Gastroesophageal sphincter (tissue), 4 donors: Measurements from ENCODE around the gene NOS1. TPM values are rescaled to one million over a fixed set of nuclear protein-coding genes. Genes with fewer than 3 reads are reported as not detected.
"Not testable (repeated sequence)": the region's sequence is repeated elsewhere in the genome, so short reads cannot be mapped to it uniquely, and the experiment has no call there.

Experiments used
- ATAC-seq: fragments of 150-250 bp; one replicate; pipeline ENCODE4 v1.9.1; 2016; ENCODE audit warnings: mild to moderate bottlenecking, moderate library complexity
- H3K27ac ChIP-seq, 4 donors: fragments of 200-600 bp; sonication (generic) in 3 of 4; 1 replicate in 3 of 4; 2 replicates in 1 of 4; pipeline ENCODE4 v1.5.1; 2016 to 2019
- H3K27me3 ChIP-seq: fragments of 200-600 bp; sonication (generic); one replicate; pipeline ENCODE4 v1.5.1; 2019
- H3K36me3 ChIP-seq, 2 donors: fragments of 200-600 bp; sonication (generic); one replicate each; pipeline ENCODE4 v1.5.1; 2019; ENCODE audit warnings: control low read depth in 1 of 2
- H3K4me1 ChIP-seq, 3 donors: fragments of 200-600 bp; sonication (generic); 1 replicate in 2 of 3; 2 replicates in 1 of 3; pipeline ENCODE4 v1.5.1; 2016 to 2019; ENCODE audit warnings: control low read depth in 2 of 3
- H3K4me3 ChIP-seq, 2 donors: fragments of 200-600 bp; sonication (generic); one replicate each; pipeline ENCODE4 v1.5.1; 2019; ENCODE audit warnings: mild to moderate bottlenecking in 1 of 2, moderate library complexity in 1 of 2
- H3K9me3 ChIP-seq, 3 donors: fragments of 200-600 bp; sonication (generic); one replicate each; pipeline ENCODE4 v1.5.1; 2017 to 2019; ENCODE audit warnings: control low read depth in 2 of 3
- EP300 ChIP-seq: sonication (generic); formaldehyde crosslinking; IDR thresholded peaks from one replicate; pipeline ENCODE4 v1.6.1; 2017; ENCODE audit warnings: antibody characterized with exemption, mild to moderate bottlenecking
- POLR2A ChIP-seq, 2 donors: fragments of 450-650 bp; IDR thresholded peaks; one replicate each; pipeline ENCODE4 v1.6.1; 2017; ENCODE audit warnings: antibody characterized with exemption in 2 of 2, mild to moderate bottlenecking in 2 of 2, moderate library complexity in 1 of 2
- POLR2AphosphoS5 ChIP-seq: sonication (generic); formaldehyde crosslinking; IDR thresholded peaks from one replicate; pipeline ENCODE4 v1.6.1; 2017; ENCODE audit warnings: antibody characterized with exemption
- WGBS, 2 donors: methylation state at CpG; one replicate each; pipeline ENCODE4 v1.1.5; 2018; ENCODE audit warnings: low coverage in 1 of 2; 5-methylcytosine and 5-hydroxymethylcytosine counted together
- total RNA-seq, 4 donors: library from RNA; depleted of rRNA; stranded (reverse); fragments of >200 nt; gene quantifications; one replicate each; pipeline ENCODE4 v1.1.0, GENCODE V29; 2016
- TF ChIP-seq, protein P1 (sequence below), 4 experiments: fragments of 200-600 bp in 2 of 4; fragments of 450-650 bp in 2 of 4; sonication (generic) in 1 of 4; IDR thresholded peaks; one replicate each; pipeline ENCODE4 v1.5.1; 2017 to 2019; ENCODE audit warnings: antibody characterized with exemption in 4 of 4, mild to moderate bottlenecking in 2 of 4, moderate library complexity in 2 of 4

The NOS1 gene
- total RNA-seq, 4 donors from 2014 or later = 0.62 to 1.8 (median 1.4) TPM

DNA sequence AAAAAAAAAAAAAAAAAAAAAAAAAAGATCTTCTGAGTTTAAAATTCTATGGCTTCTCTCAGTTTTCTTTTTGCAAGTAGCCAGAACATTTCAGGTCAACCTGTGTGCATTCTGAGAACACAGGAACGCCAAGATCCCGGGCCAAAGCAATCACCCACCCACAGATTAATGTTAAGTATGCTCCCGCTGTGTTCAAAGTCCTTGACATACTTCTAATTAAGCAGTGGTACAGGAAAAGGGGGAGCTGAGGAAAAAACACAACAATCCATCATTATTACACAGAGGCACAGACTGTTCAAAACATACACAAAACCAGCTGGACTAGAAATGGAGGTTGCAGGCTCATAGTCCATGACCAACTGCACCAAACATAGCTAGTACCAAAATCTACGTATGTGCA lies 174.0 kb downstream of the NOS1 start:
- ATAC-seq = no peak
- Histone ChIP-seq H3K27ac (no peak overlapping the region), H3K27me3 (no peaks in the 10 kb centered on the region), H3K4me1 (peaks cover 0 to 26% (median 6%) of the 10 kb centered on the region in 3 donors), H3K9me3 (no peaks in the 10 kb centered on the region), H3K4me3 (no peak overlapping the region), H3K36me3 (peaks cover 0 to 48% of the 10 kb centered on the region in 2 donors)
- TF ChIP-seq POLR2AphosphoS5 (no peak), POLR2A (IDR thresholded peaks at IDR 0.05) (no peak), EP300 (no peak)
- TF ChIP-seq, protein P1, sequence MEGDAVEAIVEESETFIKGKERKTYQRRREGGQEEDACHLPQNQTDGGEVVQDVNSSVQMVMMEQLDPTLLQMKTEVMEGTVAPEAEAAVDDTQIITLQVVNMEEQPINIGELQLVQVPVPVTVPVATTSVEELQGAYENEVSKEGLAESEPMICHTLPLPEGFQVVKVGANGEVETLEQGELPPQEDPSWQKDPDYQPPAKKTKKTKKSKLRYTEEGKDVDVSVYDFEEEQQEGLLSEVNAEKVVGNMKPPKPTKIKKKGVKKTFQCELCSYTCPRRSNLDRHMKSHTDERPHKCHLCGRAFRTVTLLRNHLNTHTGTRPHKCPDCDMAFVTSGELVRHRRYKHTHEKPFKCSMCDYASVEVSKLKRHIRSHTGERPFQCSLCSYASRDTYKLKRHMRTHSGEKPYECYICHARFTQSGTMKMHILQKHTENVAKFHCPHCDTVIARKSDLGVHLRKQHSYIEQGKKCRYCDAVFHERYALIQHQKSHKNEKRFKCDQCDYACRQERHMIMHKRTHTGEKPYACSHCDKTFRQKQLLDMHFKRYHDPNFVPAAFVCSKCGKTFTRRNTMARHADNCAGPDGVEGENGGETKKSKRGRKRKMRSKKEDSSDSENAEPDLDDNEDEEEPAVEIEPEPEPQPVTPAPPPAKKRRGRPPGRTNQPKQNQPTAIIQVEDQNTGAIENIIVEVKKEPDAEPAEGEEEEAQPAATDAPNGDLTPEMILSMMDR (IDR thresholded peaks at IDR 0.05) = no peak
- 77 to 78% methylated on average over 4 of the region's 4 CpGs for WGBS, 2 donors

- Histone ChIP-seq H3K4me1 (peaks cover 0 to 1% (median 0%) of the 10 kb centered on the region in 3 donors), H3K27me3 (no peaks in the 10 kb centered on the region), H3K9me3 (peaks cover 0 to 8% (median 0%) of the 10 kb centered on the region in 3 donors), H3K4me3 (no peak overlapping the region), H3K27ac (no peak overlapping the region), H3K36me3 (peaks cover 0 to 93% of the 10 kb centered on the region in 2 donors)
- ATAC-seq = no peak
- TF ChIP-seq POLR2AphosphoS5 = no peak
- TF ChIP-seq, protein P1 (IDR thresholded peaks at IDR 0.05) = no peak
- TF ChIP-seq EP300 = no peak
- no peak for TF ChIP-seq POLR2A (IDR thresholded peaks at IDR 0.05)
- WGBS, 2 donors = 92 to 100% methylated on average over 2 to 3 of the region's 3 CpGs
Observed at GRCh38 chr12:117182866-117183265, 178.6 kb downstream of the NOS1 start.

- H3K4me1 ChIP-seq, H3K27me3 ChIP-seq, ATAC-seq, H3K9me3 ChIP-seq, H3K4me3 ChIP-seq, H3K27ac ChIP-seq: not testable (repeated sequence)
- WGBS, 2 donors = 89 to 97% methylated on average over 3 to 8 of the region's 8 CpGs
- peaks cover 0 to 100% of the 10 kb centered on the region in 2 donors for H3K36me3 ChIP-seq
Observed at GRCh38 chr12:117181468-117181843, 180.0 kb downstream of the NOS1 start.

GRCh38 chr12:117180758-117181467 lies 180.5 kb downstream of the NOS1 start:
- ATAC-seq = no peak
- Histone ChIP-seq H3K27me3 (no peaks in the 10 kb centered on the region), H3K9me3 (peaks cover 0 to 8% (median 0%) of the 10 kb centered on the region in 3 donors), H3K36me3 (peaks cover 0 to 100% of the 10 kb centered on the region in 2 donors), H3K4me1 (no peaks in the 10 kb centered on the region), H3K4me3 (no peak overlapping the region), H3K27ac (no peak overlapping the region)
- TF ChIP-seq POLR2AphosphoS5 (no peak), EP300 (no peak), POLR2A (IDR thresholded peaks at IDR 0.05) (no peak)
- TF ChIP-seq, protein P1 (IDR thresholded peaks at IDR 0.05) = no peak
- WGBS, 2 donors = 91 to 94% methylated on average over 2 to 4 of the region's 4 CpGs

DNA sequence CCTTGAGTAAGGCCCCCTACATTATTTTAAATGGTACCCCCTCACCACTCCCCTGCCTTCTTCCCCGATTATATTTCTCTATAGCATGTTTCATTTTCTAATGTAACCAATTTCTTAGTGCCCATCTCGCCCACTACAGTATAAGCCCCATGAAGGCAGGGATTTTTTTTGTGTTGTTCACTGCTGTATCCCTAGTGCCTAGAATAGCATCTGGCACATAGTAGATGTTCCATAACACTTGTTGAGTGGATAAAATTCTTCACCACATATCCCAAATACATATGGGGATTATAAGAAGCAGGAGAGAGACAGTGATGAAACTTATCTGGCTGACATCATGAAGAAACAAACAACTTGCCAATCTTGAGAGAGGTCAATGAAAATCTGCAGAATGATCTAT lies 182.7 kb downstream of the NOS1 start:
- Histone ChIP-seq H3K36me3 (peaks cover 0 to 100% of the 10 kb centered on the region in 2 donors), H3K4me3 (no peak overlapping the region), H3K27me3 (no peaks in the 10 kb centered on the region), H3K9me3 (peaks cover 0 to 8% (median 0%) of the 10 kb centered on the region in 3 donors), H3K4me1 (no peaks in the 10 kb centered on the region), H3K27ac (no peak overlapping the region)
- TF ChIP-seq, protein P1 (IDR thresholded peaks at IDR 0.05) = no peak
- TF ChIP-seq POLR2AphosphoS5 (no peak), POLR2A (IDR thresholded peaks at IDR 0.05) (no peak), EP300 (no peak)
- 96 to 100% methylated on average over 1 to 2 of the region's 2 CpGs for WGBS, 2 donors
- ATAC-seq = no peak
